CD4-positive, CD25-positive, alpha-beta regulatory T cell (primary cell): Measurements from ENCODE around the gene CDC42BPA. TPM values are rescaled to one million over a fixed set of nuclear protein-coding genes. Genes with fewer than 3 reads are reported as not detected.
"Not testable (repeated sequence)": the region's sequence is repeated elsewhere in the genome, so short reads cannot be mapped to it uniquely, and the experiment has no call there.

Experiments used
- ATAC-seq, 2 donors: fragments of 150-1000 bp; cut with Tn5 transposase; one replicate each; pipeline ENCODE4 v1.10.0; 2021; ENCODE audit warnings: low read depth in 2 of 2, moderate number of reproducible peaks in 2 of 2, moderate library complexity in 1 of 2
- DNase-seq, 3 donors: peaks; one replicate each; pipeline versions ENCODE4 v3.0.0 to v3.0.0-alpha.2; 2012 to 2022; ENCODE audit warnings: mixed read lengths in 1 of 3
- H3K27ac ChIP-seq: one replicate; pipeline ENCODE4 v1.7.0; 2013; ENCODE audit warnings: mild to moderate bottlenecking, low read length; ENCODE audit not compliant: insufficient read depth, poor library complexity, severe bottlenecking
- H3K27me3 ChIP-seq: one replicate; pipeline ENCODE4 v1.7.0; 2013; ENCODE audit warnings: low read length; ENCODE audit not compliant: control insufficient read depth, insufficient read depth
- H3K36me3 ChIP-seq: one replicate; pipeline ENCODE4 v1.7.0; 2013; ENCODE audit warnings: mild to moderate bottlenecking, low read length, moderate library complexity; ENCODE audit not compliant: control insufficient read depth, insufficient read depth
- H3K4me1 ChIP-seq: 2 replicates; pipeline ENCODE4 v1.7.0; 2013; ENCODE audit warnings: mild to moderate bottlenecking, low read length; ENCODE audit not compliant: insufficient read depth, control insufficient read depth, poor library complexity, severe bottlenecking
- H3K4me3 ChIP-seq: one replicate; pipeline ENCODE4 v1.7.0; 2013; ENCODE audit warnings: low read depth, mild to moderate bottlenecking, low read length, moderate library complexity
- H3K9me3 ChIP-seq, 2 experiments: 1 replicate in 1 of 2; 2 replicates in 1 of 2; pipeline ENCODE4 v1.7.0; 2013; ENCODE audit warnings: low read length in 2 of 2, mild to moderate bottlenecking in 1 of 2, moderate library complexity in 1 of 2; ENCODE audit not compliant: control insufficient read depth in 2 of 2
- H3K27ac Mint-ChIP-seq, 3 donors: one replicate each; pipeline ENCODE4 v1.8.0; 2020 to 2022; ENCODE audit warnings: mild to moderate bottlenecking in 3 of 3, mixed read lengths in 3 of 3, moderate library complexity in 2 of 3
- H3K27me3 Mint-ChIP-seq: one replicate; pipeline ENCODE4 v1.8.0; 2022; ENCODE audit warnings: mild to moderate bottlenecking, mixed read lengths
- H3K36me3 Mint-ChIP-seq: one replicate; pipeline ENCODE4 v1.8.0; 2020; ENCODE audit warnings: mixed read lengths
- H3K4me1 Mint-ChIP-seq, 4 donors: one replicate each; pipeline ENCODE4 v1.8.0; 2020 to 2022; ENCODE audit warnings: mixed read lengths in 4 of 4, mild to moderate bottlenecking in 1 of 4
- H3K4me3 Mint-ChIP-seq, 4 donors: one replicate each; pipeline ENCODE4 v1.8.0; 2020 to 2022; ENCODE audit warnings: mild to moderate bottlenecking in 4 of 4, mixed read lengths in 4 of 4, moderate library complexity in 3 of 4
- H3K9me3 Mint-ChIP-seq, 7 donors: one replicate each; pipeline ENCODE4 v1.8.0; 2020 to 2022; ENCODE audit warnings: mixed read lengths in 7 of 7, mild to moderate bottlenecking in 3 of 7, moderate library complexity in 2 of 7
- polyA plus RNA-seq, 4 donors: library from polyadenylated mRNA; unstranded; fragments of 300-500 nt; fragmentation: Illumina TruSeq; gene quantifications; one replicate each; pipeline ENCODE4 v1.2.3, GENCODE V29; 2021
- total RNA-seq: library from RNA; stranded (reverse); gene quantifications from one replicate; pipeline ENCODE4 v1.2.3, GENCODE V29; 2022

CDC42BPA gene
- total and polyA plus RNA-seq, 5 donors from 2014 or later = 0.06 to 1.5 (median 0.63) TPM

- DNase-seq (peak in 1 of 3 donors; percentile 19), ATAC-seq (no peak)
- Mint-ChIP-seq H3K9me3 (peaks cover 0 to under 1% (median 0%) of the 10 kb centered on the region in 7 donors), H3K4me1 (no peaks in the 10 kb centered on the region), H3K4me3 (no peak overlapping the region), H3K27me3 (peaks cover 4% of the 10 kb centered on the region), H3K36me3 (no peaks in the 10 kb centered on the region), H3K27ac (no peak overlapping the region)
- H3K27me3 ChIP-seq = no peaks in the 10 kb centered on the region
- no peak overlapping the region for H3K27ac ChIP-seq
- no peaks in the 10 kb centered on the region for H3K36me3 ChIP-seq
- H3K4me3 ChIP-seq = no peak overlapping the region
- no peaks in the 10 kb centered on the region for H3K4me1 ChIP-seq
- H3K9me3 ChIP-seq = no peaks in the 10 kb centered on the region
Observed at GRCh38 chr1:227131193-227131592, 187.1 kb downstream of the CDC42BPA start.

GRCh38 chr1:227127891-227128290 is 190.4 kb downstream of the CDC42BPA start:
- no peaks in the 10 kb centered on the region for H3K4me1 ChIP-seq

GRCh38 chr1:227125929-227126545 is 192.3 kb downstream of the CDC42BPA start:
- H3K4me1 Mint-ChIP-seq = no peaks in the 10 kb centered on the region
- H3K4me3 Mint-ChIP-seq = no peak overlapping the region
- peaks cover 0 to 3% (median 0%) of the 10 kb centered on the region in 7 donors for H3K9me3 Mint-ChIP-seq
- H3K27ac Mint-ChIP-seq = no peak overlapping the region
- Histone ChIP-seq H3K36me3 (no peaks in the 10 kb centered on the region), H3K9me3 (no peaks in the 10 kb centered on the region), H3K4me3 (no peak overlapping the region), H3K27me3 (peaks cover 3% of the 10 kb centered on the region), H3K4me1 (no peaks in the 10 kb centered on the region), H3K27ac (no peak overlapping the region)
- ATAC-seq (no peak), DNase-seq (no peak)
- no peaks in the 10 kb centered on the region for H3K36me3 Mint-ChIP-seq
- peaks cover 9% of the 10 kb centered on the region for H3K27me3 Mint-ChIP-seq

More at GRCh38 chr1:227127891-227128290, 190.4 kb downstream of the CDC42BPA start:
- Mint-ChIP-seq H3K9me3 (peaks cover 0 to 1% (median 0%) of the 10 kb centered on the region in 7 donors), H3K4me3 (no peak overlapping the region), H3K36me3 (no peaks in the 10 kb centered on the region), H3K4me1 (no peaks in the 10 kb centered on the region), H3K27ac (no peak overlapping the region), H3K27me3 (peaks cover 5% of the 10 kb centered on the region)
- no peaks in the 10 kb centered on the region for H3K27me3 ChIP-seq
- H3K27ac ChIP-seq = no peak overlapping the region
- H3K9me3 ChIP-seq = no peaks in the 10 kb centered on the region
- ATAC-seq (no peak), DNase-seq (no peak)
- H3K4me3 ChIP-seq = no peak overlapping the region
- H3K36me3 ChIP-seq = no peaks in the 10 kb centered on the region

GRCh38 chr1:227124473-227124872 is 193.8 kb downstream of the CDC42BPA start:
- no peaks in the 10 kb centered on the region for H3K4me1 Mint-ChIP-seq
- Histone ChIP-seq H3K27ac (no peak overlapping the region), H3K9me3 (no peaks in the 10 kb centered on the region), H3K27me3 (peaks cover 5% of the 10 kb centered on the region), H3K4me3 (no peak overlapping the region), H3K36me3 (no peaks in the 10 kb centered on the region), H3K4me1 (no peaks in the 10 kb centered on the region)
- H3K9me3 Mint-ChIP-seq = peaks cover 0 to 4% (median 0%) of the 10 kb centered on the region in 7 donors
- H3K27me3 Mint-ChIP-seq = peaks cover 20% of the 10 kb centered on the region
- no peak overlapping the region for H3K27ac Mint-ChIP-seq
- H3K4me3 Mint-ChIP-seq = no peak overlapping the region
- no peak for DNase-seq
- no peak for ATAC-seq
- H3K36me3 Mint-ChIP-seq = no peaks in the 10 kb centered on the region

- H3K36me3 Mint-ChIP-seq = no peaks in the 10 kb centered on the region
- no peaks in the 10 kb centered on the region for H3K4me1 Mint-ChIP-seq
Observed at GRCh38 chr1:227120826-227121225, 197.5 kb downstream of the CDC42BPA start.

GRCh38 chr1:227112538-227112937 is 205.8 kb downstream of the CDC42BPA start:
- H3K4me3 Mint-ChIP-seq = no peak overlapping the region
- no peaks in the 10 kb centered on the region for H3K4me1 ChIP-seq
- peaks cover 70% of the 10 kb centered on the region for H3K27me3 Mint-ChIP-seq
- H3K36me3 ChIP-seq = no peaks in the 10 kb centered on the region
- H3K36me3 Mint-ChIP-seq = no peaks in the 10 kb centered on the region
- ATAC-seq (no peak), DNase-seq (no peak)
- no peaks in the 10 kb centered on the region for H3K9me3 Mint-ChIP-seq
- peaks cover 19% of the 10 kb centered on the region for H3K27me3 ChIP-seq
- H3K4me1 Mint-ChIP-seq = no peaks in the 10 kb centered on the region
- no peaks in the 10 kb centered on the region for H3K9me3 ChIP-seq
- H3K27ac ChIP-seq = no peak overlapping the region
- H3K4me3 ChIP-seq = no peak overlapping the region
- H3K27ac Mint-ChIP-seq = no peak overlapping the region

More at GRCh38 chr1:227120826-227121225, 197.5 kb downstream of the CDC42BPA start:
- peaks cover 0 to 3% (median 0%) of the 10 kb centered on the region in 7 donors for H3K9me3 Mint-ChIP-seq
- no peak overlapping the region for H3K4me3 ChIP-seq
- no peaks in the 10 kb centered on the region for H3K4me1 ChIP-seq
- H3K9me3 ChIP-seq = no peaks in the 10 kb centered on the region
- peaks cover 13% of the 10 kb centered on the region for H3K27me3 ChIP-seq
- H3K27ac ChIP-seq = no peak overlapping the region
- ATAC-seq = no peak
- H3K36me3 ChIP-seq = no peaks in the 10 kb centered on the region
- H3K4me3 Mint-ChIP-seq = no peak overlapping the region
- peaks cover 43% of the 10 kb centered on the region for H3K27me3 Mint-ChIP-seq
- no peak overlapping the region for H3K27ac Mint-ChIP-seq
- no peak for DNase-seq

GRCh38 chr1:227111782-227112181 is 206.5 kb downstream of the CDC42BPA start:
- Mint-ChIP-seq H3K27me3 (peaks cover 72% of the 10 kb centered on the region), H3K4me1 (no peaks in the 10 kb centered on the region), H3K4me3 (no peak overlapping the region), H3K27ac (no peak overlapping the region), H3K9me3 (no peaks in the 10 kb centered on the region), H3K36me3 (no peaks in the 10 kb centered on the region)
- Histone ChIP-seq H3K4me3 (no peak overlapping the region), H3K27ac (no peak overlapping the region), H3K4me1 (no peaks in the 10 kb centered on the region), H3K9me3 (no peaks in the 10 kb centered on the region), H3K36me3 (no peaks in the 10 kb centered on the region), H3K27me3 (peaks cover 20% of the 10 kb centered on the region)
- ATAC-seq (no peak), DNase-seq (no peak)

- not testable (repeated sequence) for H3K36me3 Mint-ChIP-seq, ATAC-seq, H3K27ac Mint-ChIP-seq, DNase-seq, H3K9me3 ChIP-seq, H3K36me3 ChIP-seq, H3K27ac ChIP-seq, H3K4me3 ChIP-seq, H3K9me3 Mint-ChIP-seq, H3K4me3 Mint-ChIP-seq, H3K4me1 ChIP-seq, H3K4me1 Mint-ChIP-seq
- H3K27me3 Mint-ChIP-seq = peaks cover 49% of the 10 kb centered on the region
- peaks cover 22% of the 10 kb centered on the region for H3K27me3 ChIP-seq
Observed at GRCh38 chr1:227105291-227105690, 213.0 kb downstream of the CDC42BPA start.
